Cerebellar nuclear complex (tissue), 1 donor: ENCODE measurements around the gene TSPAN11.

Experiments used
- DNase-seq, 2 experiments: peaks; one replicate each; lab custom pipeline; 2025; lab: John Stamatoyannopoulos, UW

TSPAN11 gene

DNA sequence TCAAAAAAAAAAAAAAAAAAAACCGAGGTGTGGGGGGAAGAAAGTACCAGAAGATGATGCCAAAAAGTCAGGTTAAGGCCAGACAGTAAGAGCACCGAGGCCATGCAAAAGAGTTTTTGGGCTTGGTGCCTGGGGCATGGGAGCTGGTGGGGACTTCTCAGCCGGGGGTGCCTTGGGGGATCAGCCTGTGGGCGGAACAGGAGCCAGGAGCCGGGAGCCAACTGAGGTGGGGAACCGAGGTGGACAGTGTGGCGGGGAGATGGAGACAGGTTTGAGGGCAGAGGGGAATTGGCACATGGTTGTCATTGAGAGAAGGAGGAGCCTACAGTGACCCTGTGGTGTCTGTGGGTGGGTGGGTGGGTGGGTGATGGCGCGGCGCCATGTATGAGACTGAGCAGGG lies 33.2 kb downstream of the TSPAN11 start:
- no peak for DNase-seq

DNA sequence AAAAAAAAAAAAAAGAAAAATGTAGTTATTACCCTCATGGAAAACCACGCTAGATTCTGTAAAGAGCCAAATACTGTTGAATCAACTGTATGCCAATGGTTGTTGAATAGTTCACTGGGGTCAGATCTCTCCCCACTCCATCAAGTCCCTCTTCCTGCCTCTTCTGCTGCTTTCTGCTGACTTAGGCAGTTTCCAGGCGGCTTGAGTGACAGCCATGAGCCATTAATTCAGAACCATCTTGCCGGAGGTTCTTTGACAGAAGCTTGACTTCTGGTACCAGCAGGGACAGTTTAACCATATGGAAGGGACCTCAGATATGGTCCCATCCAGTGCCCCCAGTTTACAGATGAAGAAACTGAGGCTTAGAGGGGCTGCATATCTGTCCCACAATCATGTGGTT lies 34.5 kb downstream of the TSPAN11 start:
- no peak for DNase-seq

DNA sequence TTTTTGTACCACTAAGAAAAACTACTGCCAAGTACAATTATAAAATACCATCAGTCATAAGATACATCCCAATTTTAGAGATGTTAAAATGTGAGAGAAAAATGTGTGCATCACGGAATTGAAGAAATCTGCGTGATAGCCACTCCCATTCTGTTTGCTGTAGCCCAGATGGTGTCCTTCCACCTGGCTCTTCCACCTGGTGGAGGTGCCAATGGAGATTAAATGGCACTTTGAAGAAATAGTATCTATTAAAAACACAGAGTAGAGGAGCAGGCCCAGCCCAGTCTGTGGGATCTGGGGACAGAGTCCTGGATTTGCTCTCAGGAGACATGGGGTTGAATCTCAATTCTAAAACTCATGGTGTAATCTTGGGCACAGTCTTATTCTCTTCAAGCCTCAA lies 35.5 kb downstream of the TSPAN11 start:
- DNase-seq, result no peak

DNA sequence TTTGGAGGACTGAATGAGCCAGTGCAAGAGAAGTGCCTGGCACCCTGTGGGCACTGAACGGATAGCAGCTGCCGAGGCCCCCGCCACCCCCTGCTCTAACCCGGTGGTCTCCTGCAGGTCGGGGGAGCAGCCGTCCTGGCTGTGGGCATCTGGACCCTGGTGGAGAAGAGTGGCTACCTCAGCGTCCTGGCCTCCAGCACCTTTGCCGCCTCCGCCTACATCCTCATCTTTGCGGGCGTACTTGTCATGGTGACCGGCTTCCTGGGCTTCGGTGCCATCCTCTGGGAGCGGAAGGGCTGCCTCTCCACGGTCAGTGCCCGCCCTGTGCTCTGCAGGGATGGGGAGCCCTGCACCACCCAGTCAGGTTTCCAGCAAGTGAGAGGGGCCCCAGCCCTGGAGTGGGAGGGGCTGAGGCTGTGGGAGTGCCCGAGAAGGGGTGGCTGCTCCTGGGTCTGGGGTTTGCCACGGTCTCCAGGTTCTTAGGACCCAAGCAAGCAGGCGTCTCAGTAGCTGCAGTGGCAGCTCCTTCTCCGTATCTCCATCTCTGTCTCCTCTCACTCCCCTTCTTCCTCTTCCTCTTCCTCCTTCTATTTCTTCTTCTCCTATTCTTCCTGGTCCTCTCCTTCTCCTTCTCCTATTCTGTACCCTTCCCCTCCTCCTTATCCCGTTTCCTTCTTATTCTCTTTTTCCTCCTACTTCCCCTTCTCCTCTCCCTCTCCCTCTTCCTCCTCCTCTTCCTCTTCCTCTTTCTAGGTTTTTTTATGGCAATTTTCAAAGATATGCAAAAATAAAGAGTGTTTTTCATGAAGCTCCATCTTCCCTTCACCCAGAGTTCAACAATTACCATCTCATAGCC lies 37.4 kb downstream of the TSPAN11 start:
- no peak for DNase-seq

DNA sequence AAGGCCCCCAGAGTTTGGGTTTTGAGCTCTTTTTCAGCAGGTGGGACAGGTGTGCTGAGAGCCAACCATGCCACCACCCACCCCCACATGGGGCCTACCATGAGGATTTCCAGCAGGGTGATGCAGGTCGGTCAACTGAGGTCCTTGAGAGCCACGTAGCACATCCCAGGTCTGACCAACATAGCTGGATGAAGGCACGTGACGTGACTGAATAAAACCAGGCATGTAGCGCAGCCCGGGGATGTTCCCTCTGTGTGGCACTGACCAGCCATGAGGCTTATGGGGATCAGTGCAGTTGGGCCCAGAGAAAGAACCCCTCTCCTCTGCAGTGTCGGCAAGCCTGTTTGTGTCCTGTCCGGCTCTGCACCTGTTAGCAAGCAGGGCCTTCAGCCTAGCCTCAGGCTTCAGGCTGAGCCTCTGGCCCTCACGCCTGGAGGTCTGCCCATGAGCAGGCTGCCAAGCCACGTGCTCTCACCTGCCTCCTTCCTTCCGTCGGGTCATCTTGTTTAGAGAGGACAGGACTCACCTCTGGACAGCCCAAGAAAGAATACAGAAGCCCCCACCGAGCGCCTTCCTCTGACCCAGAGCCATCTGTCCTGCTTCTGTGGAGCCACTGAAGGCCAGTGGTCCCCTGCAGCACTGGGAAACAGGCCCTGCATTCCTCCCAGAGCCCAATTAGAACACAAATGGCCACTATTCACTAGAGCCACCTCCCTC lies 38.5 kb downstream of the TSPAN11 start:
- DNase-seq, result peak in 1 of 2 experiments; percentile 21

DNA sequence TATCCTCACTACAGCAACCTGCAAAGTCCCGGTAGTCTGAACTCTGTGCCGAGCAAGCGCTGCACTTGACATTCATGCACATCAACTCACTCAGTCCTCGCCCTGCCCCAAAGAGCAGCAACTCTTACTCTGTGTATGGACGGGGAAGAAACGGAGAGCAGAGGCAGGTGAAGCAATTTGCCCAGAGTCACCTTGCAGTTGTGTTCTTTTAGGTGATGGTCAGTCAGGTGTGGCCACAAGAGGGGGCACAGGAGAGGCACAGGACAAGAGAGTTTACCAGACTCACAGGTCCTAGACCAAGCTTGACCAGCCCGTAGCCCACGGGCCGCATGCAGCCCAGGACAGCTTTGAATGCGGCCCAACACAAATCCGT lies 39.1 kb downstream of the TSPAN11 start:
- no peak for DNase-seq

DNA sequence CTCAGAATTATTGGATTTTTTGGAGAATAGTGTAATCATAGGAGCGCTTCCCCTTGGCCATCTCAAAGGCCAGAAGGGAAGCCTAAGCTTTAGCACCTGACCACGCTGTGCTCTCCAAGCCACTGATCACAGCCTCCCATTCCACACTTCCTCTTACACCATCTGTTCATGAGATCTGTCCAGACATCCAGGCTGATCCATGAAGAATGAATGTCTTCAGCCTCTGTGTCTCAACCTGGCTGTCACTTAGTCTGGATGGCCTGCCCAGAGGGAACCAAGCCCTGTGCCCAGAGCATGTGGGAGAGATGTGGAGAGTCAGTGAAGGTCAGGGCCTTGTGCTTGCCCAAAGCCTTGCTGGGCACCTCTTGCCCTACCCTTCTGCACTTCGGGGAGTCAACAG lies 40.5 kb downstream of the TSPAN11 start:
- DNase-seq, result peak; percentile 72 to 86

DNA sequence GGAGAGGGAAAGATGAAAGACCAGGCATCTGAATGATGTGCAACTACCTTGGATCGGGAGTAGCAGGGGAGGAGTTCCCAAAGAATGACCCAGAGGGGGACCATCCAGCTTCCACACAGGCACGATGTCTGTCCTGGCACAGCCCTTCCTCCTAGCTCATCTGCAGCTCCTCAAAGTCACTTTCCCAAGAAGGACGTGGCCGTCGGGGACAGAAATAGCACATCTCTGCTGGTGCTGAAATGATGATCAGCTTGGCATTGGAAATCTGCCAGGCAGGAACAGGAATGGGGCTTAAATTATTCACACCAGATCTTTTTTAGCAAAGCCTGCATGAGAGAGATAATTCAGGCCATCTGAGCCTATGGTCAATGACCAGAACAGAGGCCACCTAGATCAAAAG lies 41.7 kb downstream of the TSPAN11 start:
- no peak for DNase-seq

DNA sequence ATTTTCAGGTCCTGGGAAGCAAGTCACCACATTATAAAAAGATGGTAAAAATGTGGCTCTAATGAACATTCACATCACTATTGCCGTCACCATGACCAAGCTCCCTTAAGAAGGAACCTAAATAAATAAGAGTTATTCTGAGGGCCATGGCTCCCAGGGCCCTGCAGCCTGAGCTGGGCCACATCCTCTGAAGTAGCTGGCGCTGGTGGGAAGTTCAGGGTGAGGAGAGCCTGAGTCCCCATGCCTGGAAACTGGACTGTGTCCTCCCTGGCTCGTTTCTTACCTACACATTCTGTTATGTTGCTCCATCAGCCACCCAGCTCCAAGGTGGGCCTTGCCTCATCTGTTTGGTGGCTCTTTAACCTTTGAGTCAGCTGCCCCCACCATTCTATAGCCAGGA lies 42.5 kb downstream of the TSPAN11 start:
- DNase-seq, result no peak

DNA sequence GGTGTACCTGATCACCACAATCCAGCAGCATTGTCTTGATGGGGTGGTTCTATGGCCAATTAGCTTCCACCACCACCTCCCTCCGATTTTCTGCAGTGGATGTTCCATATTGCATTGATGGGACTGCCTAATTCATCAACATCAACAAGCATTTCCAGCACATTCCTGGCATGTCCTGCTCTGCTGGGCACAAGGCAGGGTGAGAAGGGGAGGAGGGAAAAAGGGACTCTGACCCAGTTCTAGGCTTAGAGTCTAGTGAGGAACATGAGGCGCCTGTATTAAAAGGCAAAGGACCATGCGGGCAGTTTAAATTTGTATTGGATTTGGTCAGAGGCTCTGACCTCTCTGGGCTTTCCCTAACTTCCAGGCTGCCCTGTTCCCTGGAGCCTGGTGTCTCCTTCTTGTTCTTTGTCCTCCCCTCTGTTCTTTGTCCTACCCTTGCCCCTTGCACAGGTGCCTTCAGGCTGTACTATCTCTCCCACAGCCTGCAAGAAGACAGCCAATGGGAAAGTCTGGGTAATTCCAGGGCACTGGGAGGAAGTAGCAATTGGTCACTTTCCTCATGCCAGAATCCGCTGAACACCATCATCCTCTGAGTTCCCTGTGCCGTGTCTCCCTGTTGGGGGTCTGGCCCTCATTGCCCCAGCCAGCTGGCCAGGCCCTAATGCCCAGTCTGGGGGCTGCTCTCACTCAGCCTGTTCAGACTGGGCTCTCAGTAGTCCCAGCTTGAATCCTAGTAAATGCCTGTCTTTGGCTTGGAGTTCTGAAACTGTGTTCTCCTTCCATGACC lies 43.3 kb downstream of the TSPAN11 start:
- no peak for DNase-seq

DNA sequence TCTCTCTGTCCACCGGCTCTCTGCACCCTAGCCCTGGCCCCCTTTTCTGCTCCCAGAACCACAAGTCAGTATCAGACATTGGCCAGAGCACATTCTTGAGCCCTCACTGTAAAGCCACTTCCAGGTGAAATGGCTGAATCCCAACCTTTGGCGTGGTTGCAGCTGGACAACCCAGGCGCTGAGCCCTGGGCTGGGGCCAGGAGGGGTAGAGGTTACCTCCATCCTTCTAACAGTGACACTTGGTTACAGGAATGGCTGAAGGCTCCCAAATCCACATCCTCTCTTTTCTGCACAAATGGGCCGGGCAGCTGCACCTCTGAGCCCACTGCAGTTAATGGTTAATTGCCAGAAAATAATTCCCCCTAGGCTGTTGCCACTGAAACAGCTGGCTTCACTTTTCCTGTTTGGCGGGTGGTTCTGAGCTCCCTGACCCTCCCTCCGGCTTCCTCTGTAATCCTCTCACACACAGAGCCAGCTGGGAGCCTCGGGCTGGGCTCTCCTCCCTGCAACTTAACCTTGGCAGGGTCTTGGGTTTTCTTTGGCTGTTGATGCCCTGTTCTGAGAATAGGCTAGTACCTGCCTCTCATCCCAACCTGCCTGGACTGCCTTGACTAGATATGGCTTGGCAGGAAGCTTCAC lies 44.1 kb downstream of the TSPAN11 start:
- no peak for DNase-seq

DNA sequence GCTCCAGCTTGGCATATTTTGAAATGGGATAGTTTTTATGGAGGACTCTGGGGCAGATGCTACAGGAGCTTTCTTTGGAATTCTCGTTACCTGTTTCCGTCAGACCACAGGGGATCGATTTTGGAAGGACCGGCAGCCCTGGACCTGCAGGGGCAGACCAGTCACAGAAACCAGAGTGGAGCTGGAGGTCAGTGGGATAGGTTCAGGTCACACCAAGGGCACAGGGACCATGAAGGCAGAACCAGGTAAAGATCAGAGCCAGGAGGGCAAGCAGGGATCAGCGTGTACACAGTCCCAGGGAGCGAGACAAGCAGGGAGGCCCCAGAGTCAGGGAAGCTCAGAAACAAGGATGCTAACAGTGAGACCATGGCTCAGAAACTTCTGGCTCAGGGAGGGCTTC lies 45.5 kb downstream of the TSPAN11 start:
- DNase-seq, result no peak

DNA sequence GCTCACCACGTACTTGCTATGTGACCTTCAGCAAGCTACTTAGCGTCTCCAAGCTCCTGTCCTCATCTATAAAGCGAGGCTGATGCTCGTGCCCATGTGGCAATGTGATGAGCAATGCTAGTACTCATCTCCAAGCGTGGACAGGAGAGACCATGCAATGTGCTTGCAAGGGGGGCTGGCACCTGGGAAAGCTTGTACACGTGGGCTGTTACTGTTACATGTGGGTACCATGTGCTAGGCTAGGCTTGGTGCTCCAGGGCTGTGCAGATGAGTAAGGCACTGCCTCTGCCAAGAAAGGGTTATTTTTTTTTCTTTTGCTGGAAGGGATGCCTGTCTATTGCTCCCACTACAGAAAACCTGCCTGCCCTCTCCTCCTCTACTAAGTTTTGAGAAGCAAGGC lies 46.6 kb downstream of the TSPAN11 start:
- no peak for DNase-seq

DNA sequence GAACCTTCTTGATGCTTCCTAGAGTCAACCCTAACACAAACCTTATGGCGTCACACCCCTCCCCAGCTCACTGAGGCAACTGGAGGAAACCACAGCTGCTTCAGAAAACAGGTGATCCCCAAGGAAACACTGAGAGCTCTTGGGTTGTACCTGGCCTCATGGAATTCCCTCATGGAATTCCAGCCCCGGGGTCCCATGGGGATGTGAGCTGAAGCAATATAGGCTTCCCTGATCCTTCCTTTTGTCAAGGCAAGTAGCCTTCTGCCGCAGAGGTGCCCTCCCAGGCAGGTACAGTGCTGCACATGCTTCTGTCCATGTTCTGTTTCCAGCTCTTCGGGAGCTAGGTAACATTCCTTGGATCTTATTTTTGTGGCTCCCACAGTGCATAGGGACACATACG lies 47.3 kb downstream of the TSPAN11 start:
- no peak for DNase-seq

DNA sequence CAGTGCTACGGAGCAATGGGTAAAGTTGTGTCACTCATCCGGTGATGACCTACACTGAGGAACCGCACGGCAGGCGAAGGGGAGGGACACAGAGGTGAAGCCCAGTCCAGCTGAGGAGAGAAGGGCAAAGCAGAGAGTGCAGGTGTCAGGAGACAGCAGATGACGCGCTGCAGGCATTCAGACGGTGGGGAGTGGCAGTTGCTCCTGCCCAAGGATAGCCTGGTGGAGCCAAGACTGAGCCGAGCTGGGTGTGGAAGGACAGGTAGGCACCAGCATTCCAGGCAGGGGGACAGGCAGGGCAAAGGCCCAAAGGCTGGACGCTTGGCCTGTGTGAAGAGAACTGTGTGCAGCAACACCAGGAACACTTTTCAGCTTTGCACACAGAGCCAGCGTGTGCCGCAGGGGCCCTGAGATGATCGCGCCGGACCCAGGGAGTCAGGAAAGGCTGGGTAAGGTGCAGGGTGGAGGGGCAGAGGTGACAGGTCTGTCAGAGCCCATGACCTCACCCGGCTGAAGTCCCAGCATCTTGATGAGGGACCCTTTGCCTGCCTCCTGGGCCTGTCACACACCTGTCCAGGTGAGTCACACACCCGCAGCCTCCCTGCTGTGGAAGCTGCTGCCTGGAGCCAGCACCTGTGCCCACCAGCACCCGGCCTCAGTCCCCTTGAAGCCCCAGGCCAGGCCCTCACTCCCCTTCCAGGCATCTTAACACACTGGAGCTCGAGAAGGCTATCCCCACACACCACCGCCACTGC lies 48.4 kb downstream of the TSPAN11 start:
- no peak for DNase-seq

DNA sequence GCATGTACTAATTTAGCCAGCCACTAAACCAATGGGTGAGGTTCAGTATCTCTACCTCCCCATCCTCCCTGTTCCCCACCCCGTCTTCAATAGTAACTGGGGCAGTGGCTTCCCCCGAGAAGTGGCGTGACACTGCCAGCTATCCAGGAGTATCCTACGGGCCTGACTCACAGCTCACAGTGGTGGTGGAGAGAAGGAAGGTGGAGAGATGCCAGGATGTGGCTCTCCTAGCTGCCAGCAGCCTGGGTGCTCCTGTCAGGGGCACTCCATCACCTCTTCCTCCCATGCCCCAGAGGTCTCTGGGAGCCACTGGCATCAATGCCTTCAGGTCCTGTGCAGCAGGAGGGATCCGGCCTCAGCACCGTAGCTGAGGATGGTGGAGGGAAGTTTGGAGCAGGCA lies 49.0 kb downstream of the TSPAN11 start:
- no peak for DNase-seq

DNA sequence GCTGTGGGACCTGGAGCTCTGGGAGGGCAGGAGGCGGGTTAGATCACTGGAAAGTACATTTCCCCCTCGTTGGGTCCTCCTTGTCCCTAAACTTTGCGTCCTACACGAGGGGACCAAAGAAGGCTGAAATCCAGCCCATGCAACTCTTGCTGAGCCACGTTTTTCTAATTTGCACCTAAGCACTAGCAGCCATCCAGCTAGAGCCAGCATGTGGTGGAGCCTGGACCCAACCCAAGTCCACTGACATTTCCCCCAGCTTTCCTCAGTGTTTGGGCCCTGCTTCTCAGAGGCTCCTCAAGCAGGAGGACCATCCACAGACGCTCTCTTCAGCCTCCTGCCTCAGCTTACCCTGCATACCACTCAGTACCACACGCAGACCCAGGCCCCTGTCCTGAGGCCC lies 49.7 kb downstream of the TSPAN11 start:
- no peak for DNase-seq

DNA sequence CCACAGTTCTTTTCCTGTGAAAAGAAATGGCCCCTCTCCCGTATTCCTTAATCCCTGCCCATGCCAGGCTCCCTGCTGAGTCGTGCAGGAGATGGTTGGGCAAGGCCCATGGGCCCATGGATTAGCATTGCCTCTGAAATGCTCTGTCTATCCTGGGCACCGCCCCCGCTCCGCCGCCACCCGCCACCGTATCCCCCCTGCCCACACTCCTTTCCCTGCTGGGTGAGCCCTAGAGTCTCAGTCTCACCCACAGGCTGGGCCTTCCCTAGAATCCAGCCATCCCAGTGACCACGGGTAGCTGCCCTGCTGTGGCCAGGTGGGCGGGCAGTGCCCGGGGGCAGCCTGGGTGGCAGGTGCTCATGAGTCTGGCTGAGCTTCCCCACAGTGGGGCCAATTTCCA lies 50.6 kb downstream of the TSPAN11 start:
- DNase-seq, result no peak

DNA sequence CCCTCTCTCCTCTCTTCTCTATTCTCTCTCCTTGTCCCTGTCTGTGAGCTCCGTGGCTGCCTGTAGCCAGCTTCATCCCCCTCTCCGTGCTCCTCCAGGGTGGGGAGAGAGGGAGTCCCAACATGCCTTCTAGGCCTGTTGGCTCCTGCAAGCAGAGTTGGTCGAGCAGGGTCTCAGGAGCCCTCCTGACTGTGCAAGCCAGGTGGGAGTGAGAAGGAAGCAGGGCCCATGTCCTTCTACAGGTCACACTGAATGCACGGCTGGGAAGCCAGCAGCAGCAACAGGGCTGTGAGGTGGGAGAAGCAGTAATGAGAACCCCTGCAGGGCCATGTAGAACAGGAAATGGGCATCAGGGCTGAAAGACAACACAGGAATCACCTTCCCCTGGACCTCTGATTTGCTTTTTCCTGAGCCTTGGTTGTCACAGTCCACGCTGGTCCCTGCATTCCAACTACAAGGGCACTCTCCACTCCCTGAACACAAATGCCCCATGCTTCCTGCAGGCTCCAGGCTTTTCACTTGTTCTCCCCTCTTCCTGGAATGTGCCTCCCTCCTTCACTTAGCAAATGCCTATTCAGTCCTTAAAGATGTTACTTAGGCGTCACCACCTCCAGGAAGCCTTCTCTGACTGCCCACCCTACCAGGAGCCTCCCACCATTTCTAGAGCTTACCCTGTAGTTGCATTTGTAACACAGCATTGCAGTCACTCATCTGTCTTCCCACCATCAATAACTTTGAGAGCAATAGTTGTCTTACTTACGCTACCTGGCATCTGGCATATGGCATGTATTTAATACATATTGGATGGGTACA lies 51.2 kb downstream of the TSPAN11 start:
- DNase-seq, result no peak

DNA sequence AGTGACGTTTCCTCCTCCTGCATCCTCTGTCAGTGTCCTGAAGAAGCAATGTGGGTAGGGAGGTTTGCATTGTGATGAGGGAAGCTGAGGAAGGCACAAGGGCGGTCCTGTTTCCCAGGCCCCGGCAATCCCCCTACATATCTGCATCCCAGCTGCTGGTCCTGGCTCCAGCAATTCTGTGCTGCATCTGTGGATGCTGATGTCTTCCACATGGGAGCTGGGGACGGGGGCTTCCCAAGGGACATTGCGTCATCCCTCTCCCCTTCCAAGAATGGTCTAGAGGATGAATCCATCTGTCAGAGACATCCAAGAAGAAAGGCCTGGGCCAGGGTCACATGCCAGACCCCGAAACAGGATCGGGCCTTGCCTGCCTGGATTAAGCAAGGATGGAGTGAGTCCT lies 52.1 kb downstream of the TSPAN11 start:
- DNase-seq, result no peak
